Epithelial cell of proximal tubule (primary cell): ENCODE results near the gene FKBP1C. TPM values are rescaled to one million over a fixed set of nuclear protein-coding genes. Genes with fewer than 3 reads are reported as not detected.

ENCODE experiments used
- DNase-seq: peaks from one replicate; pipeline ENCODE4 v3.0.0-alpha.2; 2011; ENCODE audit warnings: low read depth
- H3K4me3 ChIP-seq: 2 replicates; pipeline ENCODE4 v1.5.1; 2011; ENCODE audit warnings: low read depth, mild to moderate bottlenecking, low read length
- total RNA-seq: library from RNA; depleted of rRNA; stranded (reverse); fragments of >200 nt; gene quantifications from 2 replicates; pipeline ENCODE4 v1.2.3, GENCODE V29; 2015
- TF ChIP-seq, protein P1 (sequence below): conservative IDR thresholded peaks from 2 replicates; pipeline ENCODE4 v1.5.1; 2012; ENCODE audit warnings: low read depth, mild to moderate bottlenecking, low read length

Gene FKBP1C
- total RNA-seq, 1 donor from 2014 or later, result 0.58 TPM

DNA sequence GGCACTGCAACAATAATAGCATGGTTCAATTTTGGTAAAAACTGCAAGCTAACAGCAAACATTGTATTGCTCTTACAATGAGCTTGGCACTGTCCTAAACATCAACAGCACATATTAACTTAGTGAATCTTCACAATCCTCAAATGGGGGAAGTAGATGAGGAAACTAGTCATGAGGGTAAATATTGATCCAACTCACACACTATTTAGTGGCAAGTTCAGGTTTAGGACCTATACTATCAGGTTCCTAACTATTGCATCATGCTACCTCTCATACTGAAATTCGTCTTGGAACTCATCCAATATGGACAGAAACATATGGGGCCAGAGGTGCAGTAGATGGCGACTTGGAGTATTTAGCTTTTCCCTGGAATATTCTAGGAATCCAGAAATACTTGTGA lies 34.2 kb downstream of the FKBP1C start:
- no peak for DNase-seq
- H3K4me3 ChIP-seq, result no peak overlapping the region
- TF ChIP-seq, protein P1, sequence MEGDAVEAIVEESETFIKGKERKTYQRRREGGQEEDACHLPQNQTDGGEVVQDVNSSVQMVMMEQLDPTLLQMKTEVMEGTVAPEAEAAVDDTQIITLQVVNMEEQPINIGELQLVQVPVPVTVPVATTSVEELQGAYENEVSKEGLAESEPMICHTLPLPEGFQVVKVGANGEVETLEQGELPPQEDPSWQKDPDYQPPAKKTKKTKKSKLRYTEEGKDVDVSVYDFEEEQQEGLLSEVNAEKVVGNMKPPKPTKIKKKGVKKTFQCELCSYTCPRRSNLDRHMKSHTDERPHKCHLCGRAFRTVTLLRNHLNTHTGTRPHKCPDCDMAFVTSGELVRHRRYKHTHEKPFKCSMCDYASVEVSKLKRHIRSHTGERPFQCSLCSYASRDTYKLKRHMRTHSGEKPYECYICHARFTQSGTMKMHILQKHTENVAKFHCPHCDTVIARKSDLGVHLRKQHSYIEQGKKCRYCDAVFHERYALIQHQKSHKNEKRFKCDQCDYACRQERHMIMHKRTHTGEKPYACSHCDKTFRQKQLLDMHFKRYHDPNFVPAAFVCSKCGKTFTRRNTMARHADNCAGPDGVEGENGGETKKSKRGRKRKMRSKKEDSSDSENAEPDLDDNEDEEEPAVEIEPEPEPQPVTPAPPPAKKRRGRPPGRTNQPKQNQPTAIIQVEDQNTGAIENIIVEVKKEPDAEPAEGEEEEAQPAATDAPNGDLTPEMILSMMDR, result no peak

- TF ChIP-seq, protein P1, result peak; percentile 36
These were observed 34.6 kb downstream of the FKBP1C start for GRCh38 chr6:63245909-63246308.

GRCh38 chr6:63246581-63246980 lies 35.3 kb downstream of the FKBP1C start:
- no peak for DNase-seq
- no peak overlapping the region for H3K4me3 ChIP-seq
- TF ChIP-seq, protein P1, result no peak

More at GRCh38 chr6:63245909-63246308, 34.6 kb downstream of the FKBP1C start:
- no peak for DNase-seq
- no peak overlapping the region for H3K4me3 ChIP-seq

DNA sequence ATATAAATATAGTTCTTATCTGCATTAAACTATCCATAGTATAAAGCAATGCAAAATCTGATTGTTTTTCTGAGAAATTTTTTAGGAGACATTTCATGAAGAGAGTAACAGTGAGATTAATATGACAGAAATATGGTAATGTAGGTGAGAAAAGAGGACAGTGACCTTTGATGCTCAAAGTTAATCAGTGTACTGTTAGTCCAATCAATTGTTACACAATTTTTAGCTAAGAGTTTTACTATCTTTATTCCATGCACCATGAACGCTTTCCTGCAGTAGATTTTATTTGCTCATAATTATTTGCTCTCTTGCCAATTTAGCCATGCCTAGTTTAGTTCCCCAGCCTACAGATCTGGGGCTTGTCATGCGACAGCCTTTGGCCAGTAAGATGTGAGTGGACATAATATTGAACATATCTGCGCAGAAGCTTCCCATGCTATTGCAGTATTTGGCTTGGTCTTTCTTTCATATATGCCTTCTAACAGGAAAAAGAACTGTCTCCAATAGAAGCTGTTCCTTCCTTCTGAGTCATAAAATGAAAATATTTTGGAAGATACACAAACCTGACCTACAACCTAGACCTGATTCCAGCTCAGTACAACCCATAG lies 38.7 kb downstream of the FKBP1C start:
- no peak overlapping the region for H3K4me3 ChIP-seq
- no peak for DNase-seq

GRCh38 chr6:63259153-63259552 lies 47.9 kb downstream of the FKBP1C start:
- TF ChIP-seq, protein P1, result no peak
- no peak overlapping the region for H3K4me3 ChIP-seq
- no peak for DNase-seq

More for the DNA sequence above, 38.7 kb downstream of the FKBP1C start:
- TF ChIP-seq, protein P1, result no peak

DNA sequence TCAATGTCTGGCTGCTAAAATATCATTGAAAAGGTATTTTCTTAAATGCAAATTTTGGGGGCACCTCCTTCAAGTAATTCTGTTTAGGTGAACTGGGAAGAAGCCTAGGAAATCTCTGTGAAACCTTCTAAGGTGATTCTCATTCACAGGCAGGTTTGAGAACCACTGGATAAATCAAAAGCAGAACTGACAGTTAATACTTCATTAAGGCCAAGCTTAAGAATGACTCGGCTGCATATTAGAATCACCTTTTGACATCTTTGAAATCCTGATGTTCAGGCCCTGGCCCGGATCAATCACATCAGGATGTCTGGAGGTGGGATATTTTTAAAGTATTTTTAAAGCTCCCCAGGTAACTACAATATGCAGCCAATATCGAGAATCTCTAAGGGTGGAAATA lies 50.6 kb downstream of the FKBP1C start:
- TF ChIP-seq, protein P1, result no peak
- H3K4me3 ChIP-seq, result no peak overlapping the region
- no peak for DNase-seq

Other genes with a start within 250 kb of the FKBP1C start
- not detected in 2 replicates for gene LGSN, start 108.5 kb downstream of the FKBP1C start, total RNA-seq